Stomach (tissue), 9 donors: Measurements from ENCODE around the gene UCK2. TPM values are rescaled to one million over a fixed set of nuclear protein-coding genes. Genes with fewer than 3 reads are reported as not detected.
"Not testable (repeated sequence)": the region's sequence is repeated elsewhere in the genome, so short reads cannot be mapped to it uniquely, and the experiment has no call there.

Experiments
- DNase-seq, 2 donors: peaks; one replicate each; pipeline versions ENCODE4 v3.0.0 to v3.0.0-alpha.2; 2013 to 2019
- H3K27ac ChIP-seq, 5 donors: fragments of 200-600 bp in 4 of 5; sonication (generic) in 4 of 5; one replicate each; pipeline ENCODE4 v1.5.1; 2013 to 2019; ENCODE audit warnings: mild to moderate bottlenecking in 1 of 5, moderate library complexity in 1 of 5
- H3K27me3 ChIP-seq, 3 donors: fragments of 200-600 bp; sonication (generic); one replicate each; pipeline ENCODE4 v1.5.1; 2017 to 2019; ENCODE audit warnings: mixed run types in 1 of 3
- H3K36me3 ChIP-seq, 4 donors: fragments of 200-600 bp; sonication (generic); 1 replicate in 3 of 4; 2 replicates in 1 of 4; pipeline ENCODE4 v1.5.1; 2016 to 2019
- H3K4me1 ChIP-seq, 4 donors: fragments of 200-600 bp; sonication (generic); one replicate each; pipeline ENCODE4 v1.5.1; 2016 to 2019
- H3K4me3 ChIP-seq, 4 donors: fragments of 200-600 bp; sonication (generic) in 3 of 4; one replicate each; pipeline ENCODE4 v1.5.1; 2016 to 2019; ENCODE audit warnings: mild to moderate bottlenecking in 1 of 4
- H3K9me3 ChIP-seq, 4 donors: fragments of 200-600 bp; sonication (generic); one replicate each; pipeline ENCODE4 v1.5.1; 2016 to 2019
- EP300 ChIP-seq: sonication (generic); formaldehyde crosslinking; IDR thresholded peaks from one replicate; pipeline ENCODE4 v1.6.1; 2017; ENCODE audit warnings: antibody characterized with exemption
- POLR2A ChIP-seq, 4 donors: fragments of 450-650 bp; IDR thresholded peaks; one replicate each; pipeline ENCODE4 v1.6.1; 2016; ENCODE audit warnings: antibody characterized with exemption in 4 of 4, control low read depth in 2 of 4, mild to moderate bottlenecking in 1 of 4, moderate library complexity in 1 of 4
- POLR2AphosphoS5 ChIP-seq, 3 donors: sonication (generic); formaldehyde crosslinking; IDR thresholded peaks; one replicate each; pipeline ENCODE4 v1.6.1; 2016; ENCODE audit warnings: antibody characterized with exemption in 3 of 3
- WGBS, 5 donors: extraction: QIAGEN DNeasy Blood & Tissue Kit in 3 of 5; methylation state at CpG; one replicate each; pipeline versions ENCODE4 v1.1.5 to v1.1.7; 2013 to 2018; 5-methylcytosine and 5-hydroxymethylcytosine counted together
- intact Hi-C: fragments of 100-400 bp; cut with DNase I; formaldehyde crosslinking; loops from one replicate; pipeline ENCODE4 v1.15.1; 2023; ENCODE audit warnings: low total_unique reads
- polyA plus RNA-seq, 3 donors: library from polyadenylated mRNA; stranded (reverse); fragments of 200-250 nt; gene quantifications; one replicate each; pipeline ENCODE4 v1.2.3, GENCODE V29; 2013
- total RNA-seq, 5 donors: library from RNA; depleted of rRNA; stranded (reverse); fragments of >200 nt; gene quantifications; one replicate each; pipeline versions ENCODE4 v1.1.0 to v1.2.3, GENCODE V29; 2014 to 2016
- TF ChIP-seq, protein P1 (sequence below), 7 experiments: fragments of 450-650 bp in 4 of 7; fragments of 200-600 bp in 3 of 7; sonication (generic) in 3 of 7; IDR thresholded peaks; one replicate each; pipeline ENCODE4 v1.5.1; 2016 to 2019; ENCODE audit warnings: antibody characterized with exemption in 7 of 7, control low read depth in 2 of 7, mild to moderate bottlenecking in 1 of 7
- donor health status: healthy with polysubstance abuse.
- donor health status: Bipolar disorder and iron deficiency.
- donor health status: healthy.

The UCK2 gene
- total and polyA plus RNA-seq, 8 donors: 12.3 to 72.8 (median 30.3) TPM

DNA sequence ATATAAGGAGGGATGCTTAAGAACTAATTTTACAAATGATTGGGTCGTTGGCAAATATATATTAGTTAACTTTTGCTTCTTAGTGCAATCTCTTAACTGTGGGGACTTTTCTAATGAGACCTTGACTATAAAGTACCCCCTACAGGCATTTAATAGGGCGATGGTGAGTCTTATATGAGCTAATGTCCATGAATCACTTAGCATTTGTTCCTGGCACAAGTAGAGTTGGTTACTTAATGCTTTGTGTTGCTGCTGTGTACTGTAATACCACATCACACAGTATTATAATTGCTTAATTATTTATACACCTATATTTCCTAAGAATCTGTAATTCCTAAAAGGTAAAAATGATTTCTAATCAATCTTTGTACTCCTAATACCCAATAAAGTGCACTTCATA lies 33.5 kb upstream of the UCK2 start:
- intact Hi-C loops: no loop called here
- no peaks in the 10 kb centered on the region for H3K36me3 ChIP-seq
- DNase-seq: no peak
- no peak overlapping the region for H3K27ac ChIP-seq
- H3K4me3 ChIP-seq: no peak overlapping the region
- no peak for TF ChIP-seq POLR2A (IDR thresholded peaks at IDR 0.05)
- H3K9me3 ChIP-seq: no peaks in the 10 kb centered on the region
- H3K4me1 ChIP-seq: no peaks in the 10 kb centered on the region
- WGBS, 5 donors: 67 to 77% (median 72%) methylated on average over 2 of the region's 2 CpGs
- no peaks in the 10 kb centered on the region for H3K27me3 ChIP-seq

DNA sequence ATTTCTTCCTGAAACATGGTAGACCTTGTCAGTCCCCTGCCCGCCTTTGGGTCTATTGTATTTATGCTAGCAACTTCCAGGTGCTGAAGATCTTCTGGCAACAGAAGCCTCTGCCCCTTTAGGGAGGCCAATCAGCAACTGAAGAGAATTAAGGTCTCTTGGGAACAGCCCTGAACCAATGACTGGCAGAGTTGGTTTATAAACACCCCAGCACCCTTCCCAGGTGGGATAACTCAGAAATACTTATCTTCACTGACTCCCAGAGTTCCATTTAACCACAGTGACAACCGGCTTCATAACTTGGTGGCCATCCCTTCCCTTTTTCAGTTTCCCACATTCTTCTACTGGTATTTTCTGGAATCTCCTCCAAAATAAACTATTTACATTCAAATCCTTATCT lies 31.5 kb upstream of the UCK2 start:
- Histone ChIP-seq H3K9me3 (peaks cover 0 to 8% (median 4%) of the 10 kb centered on the region in 4 donors), H3K4me1 (no peaks in the 10 kb centered on the region), H3K27me3 (no peaks in the 10 kb centered on the region), H3K27ac (no peak overlapping the region), H3K36me3 (no peaks in the 10 kb centered on the region), H3K4me3 (no peak overlapping the region)
- DNase-seq: no peak
- 73 to 93% (median 79%) methylated on average over 2 of the region's 2 CpGs for WGBS, 5 donors
- TF ChIP-seq POLR2AphosphoS5 (IDR thresholded peaks at IDR 0.05): no peak
- TF ChIP-seq, protein P1, sequence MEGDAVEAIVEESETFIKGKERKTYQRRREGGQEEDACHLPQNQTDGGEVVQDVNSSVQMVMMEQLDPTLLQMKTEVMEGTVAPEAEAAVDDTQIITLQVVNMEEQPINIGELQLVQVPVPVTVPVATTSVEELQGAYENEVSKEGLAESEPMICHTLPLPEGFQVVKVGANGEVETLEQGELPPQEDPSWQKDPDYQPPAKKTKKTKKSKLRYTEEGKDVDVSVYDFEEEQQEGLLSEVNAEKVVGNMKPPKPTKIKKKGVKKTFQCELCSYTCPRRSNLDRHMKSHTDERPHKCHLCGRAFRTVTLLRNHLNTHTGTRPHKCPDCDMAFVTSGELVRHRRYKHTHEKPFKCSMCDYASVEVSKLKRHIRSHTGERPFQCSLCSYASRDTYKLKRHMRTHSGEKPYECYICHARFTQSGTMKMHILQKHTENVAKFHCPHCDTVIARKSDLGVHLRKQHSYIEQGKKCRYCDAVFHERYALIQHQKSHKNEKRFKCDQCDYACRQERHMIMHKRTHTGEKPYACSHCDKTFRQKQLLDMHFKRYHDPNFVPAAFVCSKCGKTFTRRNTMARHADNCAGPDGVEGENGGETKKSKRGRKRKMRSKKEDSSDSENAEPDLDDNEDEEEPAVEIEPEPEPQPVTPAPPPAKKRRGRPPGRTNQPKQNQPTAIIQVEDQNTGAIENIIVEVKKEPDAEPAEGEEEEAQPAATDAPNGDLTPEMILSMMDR (IDR thresholded peaks at IDR 0.05): no peak
- no peak for TF ChIP-seq EP300
- no peak for TF ChIP-seq POLR2A (IDR thresholded peaks at IDR 0.05)
- intact Hi-C loops: no loop called here

DNA sequence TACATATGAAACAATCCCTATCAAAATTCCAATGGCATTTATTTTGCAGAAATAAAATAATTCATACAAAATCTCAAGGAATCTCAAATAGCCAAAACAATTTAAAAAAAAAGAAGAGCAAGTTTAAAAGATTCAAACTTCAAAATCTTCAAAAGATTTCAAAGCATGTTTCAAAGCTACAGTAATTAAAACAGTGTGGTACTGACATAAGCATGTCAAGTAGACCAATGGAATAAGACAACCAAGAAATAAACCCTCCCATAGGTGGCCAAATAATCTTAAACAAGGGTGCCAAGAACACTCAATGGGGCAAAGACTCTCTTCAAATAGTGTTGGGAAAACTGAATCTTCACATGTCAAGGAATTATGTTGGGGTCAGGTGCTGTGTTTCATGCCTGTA lies 28.0 kb upstream of the UCK2 start:
- H3K27me3 ChIP-seq: no peaks in the 10 kb centered on the region
- H3K27ac ChIP-seq: no peak overlapping the region
- intact Hi-C loops: no loop called here
- peaks cover 0 to 8% (median 4%) of the 10 kb centered on the region in 4 donors for H3K9me3 ChIP-seq
- DNase-seq: no peak
- no peaks in the 10 kb centered on the region for H3K4me1 ChIP-seq
- H3K36me3 ChIP-seq: no peaks in the 10 kb centered on the region
- TF ChIP-seq POLR2A (IDR thresholded peaks at IDR 0.05) (no peak), POLR2AphosphoS5 (IDR thresholded peaks at IDR 0.05) (no peak), EP300 (no peak)
- TF ChIP-seq, protein P1 (IDR thresholded peaks at IDR 0.05): no peak
- no peak overlapping the region for H3K4me3 ChIP-seq

DNA sequence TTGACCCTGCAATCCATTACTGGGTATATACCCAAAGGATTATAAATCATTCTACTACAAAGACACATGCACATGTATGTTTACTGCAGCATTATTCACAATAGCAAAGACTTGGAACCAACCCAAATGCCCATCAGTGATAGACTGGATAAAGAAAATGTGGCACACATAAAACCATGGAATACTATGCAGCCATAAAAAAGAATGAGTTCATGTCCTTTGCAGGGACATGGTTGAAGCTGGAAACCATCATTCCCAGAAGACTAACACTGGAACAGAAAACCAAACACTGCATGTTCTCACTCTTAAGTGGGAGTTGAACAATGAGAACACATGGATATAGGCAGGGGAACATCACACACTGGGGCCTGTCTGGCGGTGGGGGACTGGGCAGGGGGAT lies 22.9 kb upstream of the UCK2 start:
- H3K4me1 ChIP-seq, H3K4me3 ChIP-seq, H3K9me3 ChIP-seq, H3K36me3 ChIP-seq, DNase-seq, H3K27me3 ChIP-seq, H3K27ac ChIP-seq, intact Hi-C loops: not testable (repeated sequence)
- WGBS, 5 donors: 80 to 95% (median 88%) methylated on average over 1 of the region's 1 CpG

DNA sequence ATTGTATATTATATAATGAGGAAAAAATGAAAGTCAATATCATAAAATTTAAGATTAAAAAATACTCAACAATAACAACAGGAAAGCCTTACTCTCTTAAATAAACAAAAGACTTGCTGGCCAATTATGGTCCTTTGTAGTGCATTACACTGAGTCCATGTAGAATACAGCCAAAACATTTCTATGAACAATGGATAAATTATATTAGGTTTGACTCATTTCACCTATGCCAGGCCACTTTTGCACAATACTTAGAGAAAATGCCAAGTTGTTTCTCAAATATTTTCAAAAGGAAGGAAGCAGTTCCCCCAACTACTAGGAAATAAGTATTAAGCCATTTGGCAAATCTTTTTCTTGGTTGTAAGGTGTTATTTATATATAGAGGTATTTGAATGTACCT lies 19.8 kb upstream of the UCK2 start:
- Histone ChIP-seq H3K27ac (no peak overlapping the region), H3K4me3 (no peak overlapping the region), H3K9me3 (no peaks in the 10 kb centered on the region), H3K4me1 (no peaks in the 10 kb centered on the region), H3K36me3 (no peaks in the 10 kb centered on the region), H3K27me3 (no peaks in the 10 kb centered on the region)
- no peak for TF ChIP-seq POLR2AphosphoS5 (IDR thresholded peaks at IDR 0.05)
- TF ChIP-seq, protein P1 (IDR thresholded peaks at IDR 0.05): no peak
- no peak for TF ChIP-seq EP300
- no peak for TF ChIP-seq POLR2A (IDR thresholded peaks at IDR 0.05)
- intact Hi-C loops: no loop called here
- DNase-seq: no peak

DNA sequence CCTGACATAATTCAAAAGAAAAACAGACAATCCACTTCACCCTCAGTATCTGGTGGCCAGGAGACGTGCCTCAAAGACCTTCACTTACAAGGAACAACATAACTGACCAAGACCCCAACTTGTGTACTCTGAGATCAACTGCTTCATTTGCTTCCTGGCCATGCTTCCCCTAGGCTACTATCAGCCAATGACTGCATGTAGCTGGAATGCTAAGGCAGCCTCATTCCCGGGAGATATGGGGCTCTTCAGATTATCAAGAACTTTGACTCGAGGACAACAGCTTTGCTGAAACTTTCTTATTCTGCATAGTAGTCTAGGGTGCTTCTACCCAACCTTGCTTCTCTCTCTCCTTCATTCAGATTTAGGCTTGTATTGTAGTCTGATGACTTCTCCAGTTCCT lies 11.7 kb upstream of the UCK2 start:
- Histone ChIP-seq H3K4me3 (no peak overlapping the region), H3K36me3 (no peaks in the 10 kb centered on the region), H3K4me1 (no peaks in the 10 kb centered on the region), H3K9me3 (peaks cover 0 to 9% (median 2%) of the 10 kb centered on the region in 4 donors), H3K27me3 (no peaks in the 10 kb centered on the region), H3K27ac (no peak overlapping the region)
- DNase-seq: no peak
- TF ChIP-seq, protein P1 (IDR thresholded peaks at IDR 0.05): no peak
- TF ChIP-seq EP300: no peak
- no peak for TF ChIP-seq POLR2AphosphoS5 (IDR thresholded peaks at IDR 0.05)
- no peak for TF ChIP-seq POLR2A (IDR thresholded peaks at IDR 0.05)
- intact Hi-C loops: no loop called here
- WGBS, 5 donors: 40 to 51% (median 45%) methylated on average over 3 of the region's 3 CpGs
